A172 (cell line): ENCODE measurements around the gene ABCC10. TPM values are rescaled to one million over a fixed set of nuclear protein-coding genes. Genes with fewer than 3 reads are reported as not detected.
"Not testable (repeated sequence)": the region's sequence is repeated elsewhere in the genome, so short reads cannot be mapped to it uniquely, and the experiment has no call there.

ENCODE experiments used
- DNase-seq: peaks from one replicate; pipeline ENCODE4 v3.0.0-alpha.2; 2015; ENCODE audit warnings: low spot score
- total RNA-seq: library from RNA; depleted of rRNA; stranded (reverse); fragments of >200 nt; shearing (Covaris generic); gene quantifications from 2 replicates; pipeline ENCODE4 v1.2.3, GENCODE V29; 2014; rRNA removed

Gene ABCC10
- 11.1 and 13.9 TPM in 2 replicates for total RNA-seq

GRCh38 chr6:43427406-43428111 lies at the start of gene ABCC10:
Gene ABCC10, plus strand, starts transcription at chr6:43427541. Its CDS starts 438 bp downstream, at chr6:43427979.
- DNase-seq = peak; percentile 87

- no peak for DNase-seq
These were observed 49.6 kb upstream of the ABCC10 start for GRCh38 chr6:43377710-43378229.

GRCh38 chr6:43378631-43379030 lies 48.7 kb upstream of the ABCC10 start:
- no peak for DNase-seq

GRCh38 chr6:43380858-43381257 lies 46.5 kb upstream of the ABCC10 start:
- DNase-seq = not testable (repeated sequence)

- DNase-seq = no peak
These were observed 44.2 kb upstream of the ABCC10 start for GRCh38 chr6:43383021-43383667.

GRCh38 chr6:43386492-43386891 lies 40.8 kb upstream of the ABCC10 start:
- DNase-seq = no peak

GRCh38 chr6:43389730-43390295 lies 37.5 kb upstream of the ABCC10 start:
- DNase-seq = no peak

GRCh38 chr6:43390753-43391439 lies 36.4 kb upstream of the ABCC10 start:
- DNase-seq = not testable (repeated sequence)

- DNase-seq = no peak
These were observed 35.8 kb upstream of the ABCC10 start for GRCh38 chr6:43391440-43392031.

- DNase-seq = not testable (repeated sequence)
These were observed 34.2 kb upstream of the ABCC10 start for GRCh38 chr6:43393133-43393532.

- no peak for DNase-seq
These were observed 33.7 kb upstream of the ABCC10 start for GRCh38 chr6:43393602-43394001.

- DNase-seq = no peak
These were observed 32.4 kb upstream of the ABCC10 start for GRCh38 chr6:43394982-43395381.

- no peak for DNase-seq
These were observed 31.6 kb upstream of the ABCC10 start for GRCh38 chr6:43395776-43396175.

- DNase-seq = no peak
These were observed 30.8 kb upstream of the ABCC10 start for GRCh38 chr6:43396408-43397149.

GRCh38 chr6:43399932-43400487 lies 27.3 kb upstream of the ABCC10 start:
- no peak for DNase-seq

GRCh38 chr6:43401730-43402129 lies 25.6 kb upstream of the ABCC10 start:
- DNase-seq = no peak

- DNase-seq = no peak
These were observed 24.5 kb upstream of the ABCC10 start for GRCh38 chr6:43402820-43403219.

GRCh38 chr6:43405354-43405753 lies 22.0 kb upstream of the ABCC10 start:
- DNase-seq = no peak

GRCh38 chr6:43407296-43407695 lies 20.0 kb upstream of the ABCC10 start:
- DNase-seq = no peak

GRCh38 chr6:43408259-43408658 lies 19.1 kb upstream of the ABCC10 start:
- no peak for DNase-seq

GRCh38 chr6:43410776-43411175 lies 16.6 kb upstream of the ABCC10 start:
- not testable (repeated sequence) for DNase-seq
